Neural crest cell (in vitro differentiated cells): ENCODE data around the gene ERMP1. TPM values are rescaled to one million over a fixed set of nuclear protein-coding genes. Genes with fewer than 3 reads are reported as not detected.

Experiments
- DNase-seq: peaks from one replicate; pipeline ENCODE4 v3.0.0; 2021; ENCODE audit warnings: low read depth, mixed read lengths, low spot score
- H3K27ac Mint-ChIP-seq: one replicate; pipeline ENCODE4 v1.8.0; 2021; ENCODE audit warnings: mild to moderate bottlenecking, mixed read lengths; ENCODE audit not compliant: unreplicated experiment
- H3K27me3 Mint-ChIP-seq: 2 replicates; pipeline ENCODE4 v1.8.0; 2021; ENCODE audit warnings: low read depth, mild to moderate bottlenecking, mixed read lengths
- H3K36me3 Mint-ChIP-seq: 2 replicates; pipeline ENCODE4 v1.8.0; 2021; ENCODE audit warnings: low read depth, mild to moderate bottlenecking, mixed read lengths
- H3K4me1 Mint-ChIP-seq: 2 replicates; pipeline ENCODE4 v1.8.0; 2021; ENCODE audit warnings: mixed read lengths
- H3K4me3 Mint-ChIP-seq: one replicate; pipeline ENCODE4 v1.8.0; 2021; ENCODE audit warnings: mild to moderate bottlenecking, mixed read lengths
- H3K9me3 Mint-ChIP-seq: 2 replicates; pipeline ENCODE4 v1.8.0; 2021; ENCODE audit warnings: mixed read lengths
- total RNA-seq: library from RNA; stranded (reverse); gene quantifications from 2 replicates; pipeline ENCODE4 v1.2.1, GENCODE V29; 2021
- TF ChIP-seq, protein P1 (sequence below): fragments of 200-600 bp; sonication (generic); conservative IDR thresholded peaks from 2 replicates; pipeline ENCODE4 v1.5.0; 2021; ENCODE audit warnings: antibody characterized with exemption, mild to moderate bottlenecking

The ERMP1 gene
- total RNA-seq, 1 donor from 2014 or later: 5.9 TPM

DNA sequence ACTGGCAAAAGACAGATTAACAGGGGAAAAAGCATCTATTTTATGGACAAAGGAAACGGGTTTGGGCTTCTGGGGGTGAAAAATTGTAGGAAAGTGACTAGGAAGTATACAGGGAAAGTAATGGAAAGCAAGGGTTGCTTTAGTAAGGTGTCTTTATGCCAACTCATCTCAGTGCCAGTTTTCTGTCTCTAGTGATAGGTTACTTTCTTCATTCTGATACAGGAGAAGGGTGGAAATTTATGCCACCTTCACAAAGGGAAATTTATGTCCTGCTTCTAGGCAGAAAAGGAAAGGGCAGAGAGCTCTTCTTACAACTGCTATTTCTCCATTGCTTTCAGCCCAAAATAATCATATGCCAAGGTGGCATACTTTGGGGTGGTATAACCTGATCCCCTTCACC, 20.1 kb upstream of the ERMP1 start:
- H3K27me3 Mint-ChIP-seq: no peaks in the 10 kb centered on the region
- no peaks in the 10 kb centered on the region for H3K9me3 Mint-ChIP-seq
- no peaks in the 10 kb centered on the region for H3K4me1 Mint-ChIP-seq
- no peaks in the 10 kb centered on the region for H3K36me3 Mint-ChIP-seq
- no peak overlapping the region for H3K27ac Mint-ChIP-seq
- DNase-seq: no peak
- TF ChIP-seq, protein P1, sequence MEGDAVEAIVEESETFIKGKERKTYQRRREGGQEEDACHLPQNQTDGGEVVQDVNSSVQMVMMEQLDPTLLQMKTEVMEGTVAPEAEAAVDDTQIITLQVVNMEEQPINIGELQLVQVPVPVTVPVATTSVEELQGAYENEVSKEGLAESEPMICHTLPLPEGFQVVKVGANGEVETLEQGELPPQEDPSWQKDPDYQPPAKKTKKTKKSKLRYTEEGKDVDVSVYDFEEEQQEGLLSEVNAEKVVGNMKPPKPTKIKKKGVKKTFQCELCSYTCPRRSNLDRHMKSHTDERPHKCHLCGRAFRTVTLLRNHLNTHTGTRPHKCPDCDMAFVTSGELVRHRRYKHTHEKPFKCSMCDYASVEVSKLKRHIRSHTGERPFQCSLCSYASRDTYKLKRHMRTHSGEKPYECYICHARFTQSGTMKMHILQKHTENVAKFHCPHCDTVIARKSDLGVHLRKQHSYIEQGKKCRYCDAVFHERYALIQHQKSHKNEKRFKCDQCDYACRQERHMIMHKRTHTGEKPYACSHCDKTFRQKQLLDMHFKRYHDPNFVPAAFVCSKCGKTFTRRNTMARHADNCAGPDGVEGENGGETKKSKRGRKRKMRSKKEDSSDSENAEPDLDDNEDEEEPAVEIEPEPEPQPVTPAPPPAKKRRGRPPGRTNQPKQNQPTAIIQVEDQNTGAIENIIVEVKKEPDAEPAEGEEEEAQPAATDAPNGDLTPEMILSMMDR: no peak
- H3K4me3 Mint-ChIP-seq: no peak overlapping the region

DNA sequence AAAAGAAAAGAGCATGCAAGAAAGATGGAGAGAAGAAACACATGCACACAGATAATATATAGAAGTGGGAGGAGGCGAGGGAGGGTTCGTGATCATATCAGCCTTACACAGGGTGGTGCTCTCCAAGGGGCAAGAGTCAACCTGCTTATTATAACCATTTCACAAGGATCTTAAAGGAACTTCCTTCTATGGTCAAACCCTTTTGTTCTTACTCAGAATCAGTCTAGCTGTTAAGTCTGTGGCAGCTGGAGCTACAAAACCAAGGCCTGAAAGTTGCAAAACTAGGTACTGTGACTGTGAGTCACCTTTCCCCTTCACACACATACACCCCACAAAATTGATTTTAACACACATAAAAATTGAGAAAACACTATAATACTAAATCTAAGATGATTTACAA, 18.5 kb upstream of the ERMP1 start:
- no peak for DNase-seq
- Mint-ChIP-seq H3K4me3 (no peak overlapping the region), H3K27me3 (no peaks in the 10 kb centered on the region), H3K4me1 (no peaks in the 10 kb centered on the region), H3K36me3 (no peaks in the 10 kb centered on the region), H3K9me3 (no peaks in the 10 kb centered on the region), H3K27ac (no peak overlapping the region)
- TF ChIP-seq, protein P1: no peak

DNA sequence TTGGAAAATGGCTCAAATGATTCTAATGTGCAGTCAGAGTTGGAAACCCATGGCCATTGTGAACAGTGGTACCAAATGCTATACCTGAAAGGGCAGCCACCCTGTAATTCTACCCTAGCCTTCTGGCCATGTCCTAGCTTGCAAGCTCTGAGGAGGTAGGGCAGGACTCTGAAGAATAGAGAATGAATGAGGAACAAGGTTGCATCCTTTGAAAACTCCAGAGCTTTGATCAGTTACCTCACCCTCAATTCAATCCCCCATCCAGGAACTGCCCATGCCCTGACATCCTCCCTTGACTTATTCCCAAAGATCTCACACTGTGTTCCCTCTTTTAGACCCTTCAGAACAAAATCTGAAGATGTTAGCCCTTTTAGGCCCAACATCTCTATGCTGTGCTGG, 17.8 kb upstream of the ERMP1 start:
- Mint-ChIP-seq H3K9me3 (no peaks in the 10 kb centered on the region), H3K36me3 (no peaks in the 10 kb centered on the region), H3K4me3 (no peak overlapping the region), H3K27me3 (no peaks in the 10 kb centered on the region), H3K27ac (no peak overlapping the region), H3K4me1 (no peaks in the 10 kb centered on the region)
- no peak for DNase-seq
- TF ChIP-seq, protein P1: no peak

DNA sequence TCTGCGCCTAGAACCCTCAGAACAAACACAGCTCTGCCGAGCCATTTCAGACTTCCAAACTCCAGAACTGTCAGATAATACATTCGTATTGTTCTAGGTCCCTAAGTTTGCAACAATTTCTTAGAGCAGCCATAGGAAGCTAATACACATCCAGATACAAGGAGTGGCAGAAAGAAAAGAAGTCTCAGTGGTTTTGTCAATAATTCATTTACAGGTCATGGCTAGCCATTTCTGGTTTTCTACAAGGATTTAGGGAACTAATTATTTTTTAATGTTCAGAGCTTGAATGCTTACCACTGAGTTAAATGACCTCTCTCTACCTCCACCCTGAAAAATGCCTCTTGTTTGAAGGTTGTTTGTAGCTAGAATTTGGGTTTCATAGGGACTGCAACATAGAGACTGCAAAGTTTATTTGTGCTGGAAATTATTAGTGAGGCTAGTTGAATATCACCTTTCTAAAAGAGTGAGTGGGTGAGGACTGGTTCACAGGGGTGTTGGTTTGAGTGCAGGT, 15.5 kb upstream of the ERMP1 start:
- Mint-ChIP-seq H3K4me3 (no peak overlapping the region), H3K4me1 (peaks cover 8% of the 10 kb centered on the region), H3K36me3 (no peaks in the 10 kb centered on the region), H3K27ac (no peak overlapping the region), H3K27me3 (no peaks in the 10 kb centered on the region), H3K9me3 (no peaks in the 10 kb centered on the region)
- TF ChIP-seq, protein P1: no peak
- DNase-seq: no peak

DNA sequence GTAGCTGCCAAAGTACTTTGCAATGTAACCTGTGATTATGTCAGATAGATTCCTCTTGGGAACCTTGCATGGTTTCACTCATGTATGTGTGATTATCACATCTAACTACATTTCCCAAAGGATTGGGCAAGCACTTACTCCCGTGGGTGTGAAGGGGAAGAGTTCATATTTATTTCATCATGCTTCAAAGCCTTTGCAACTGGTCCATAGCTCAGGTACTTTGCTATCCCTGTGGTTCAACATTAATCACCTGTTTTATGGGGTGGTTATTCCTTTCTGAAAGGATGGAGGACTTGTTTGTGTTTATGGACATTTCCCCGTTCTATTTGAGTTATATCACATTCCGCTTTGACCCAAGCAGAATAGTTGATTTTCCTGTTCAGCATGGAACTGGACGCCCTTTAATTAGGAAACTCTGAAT, 13.6 kb upstream of the ERMP1 start:
- Mint-ChIP-seq H3K4me3 (no peak overlapping the region), H3K9me3 (no peaks in the 10 kb centered on the region), H3K27ac (no peak overlapping the region), H3K4me1 (peaks cover 15% of the 10 kb centered on the region), H3K36me3 (no peaks in the 10 kb centered on the region), H3K27me3 (no peaks in the 10 kb centered on the region)
- TF ChIP-seq, protein P1: no peak
- no peak for DNase-seq

DNA sequence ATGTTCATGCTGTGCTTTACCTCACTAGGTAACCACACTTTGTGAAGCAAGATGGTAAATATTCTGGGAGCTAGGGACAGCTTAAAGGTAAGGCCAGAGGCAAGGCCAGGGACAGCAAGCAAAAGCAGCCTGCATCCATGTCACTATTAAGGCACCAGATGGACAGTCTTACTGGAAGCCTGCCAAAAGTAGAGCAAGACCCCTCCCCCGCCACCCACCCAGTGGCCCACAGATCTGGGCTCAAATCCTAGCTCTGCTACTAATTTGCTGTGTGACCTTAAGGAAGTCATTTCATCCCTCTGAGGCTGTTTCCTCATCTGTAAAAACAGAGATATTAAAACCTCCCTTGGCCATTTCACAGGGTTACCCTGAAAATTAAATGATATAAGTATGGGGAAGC, 13.2 kb upstream of the ERMP1 start:
- H3K4me1 Mint-ChIP-seq: peaks cover 15% of the 10 kb centered on the region
- DNase-seq: no peak
- H3K27ac Mint-ChIP-seq: no peak overlapping the region
- TF ChIP-seq, protein P1: no peak
- H3K36me3 Mint-ChIP-seq: peaks cover 2% of the 10 kb centered on the region
- no peaks in the 10 kb centered on the region for H3K9me3 Mint-ChIP-seq
- H3K27me3 Mint-ChIP-seq: no peaks in the 10 kb centered on the region
- H3K4me3 Mint-ChIP-seq: no peak overlapping the region
